HG03135 (cell line): ENCODE results near the gene TXNDC9.
A peak's percentile ranks its signal among the peaks of the same experiment; 100 is the strongest.
"Not testable (repeated sequence)": the region's sequence is repeated elsewhere in the genome, so short reads cannot be mapped to it uniquely, and the experiment has no call there.

Source experiments
- ATAC-seq: cut with Tn5 transposase; IDR thresholded peaks from one replicate; pipeline ENCODE4 v1.9.1; 2021; ENCODE audit warnings: mild to moderate bottlenecking, moderate library complexity; ENCODE audit not compliant: unreplicated experiment

TXNDC9 gene

GRCh38 chr2:99335911-99336803, at the start of gene TXNDC9:
Gene TXNDC9, minus strand, starts transcription at chr2:99336333. Its CDS starts 3,123 bp downstream, at chr2:99333210.
- peak; percentile 73 for ATAC-seq

GRCh38 chr2:99382143-99382542, 46.0 kb upstream of the TXNDC9 start:
- ATAC-seq: no peak

- no peak for ATAC-seq
These were observed 44.4 kb upstream of the TXNDC9 start for GRCh38 chr2:99380376-99381010.

GRCh38 chr2:99377879-99378278, 41.7 kb upstream of the TXNDC9 start:
- ATAC-seq: no peak

GRCh38 chr2:99376254-99376864, 40.2 kb upstream of the TXNDC9 start:
- no peak for ATAC-seq

- ATAC-seq: no peak
These were observed 38.6 kb upstream of the TXNDC9 start for GRCh38 chr2:99374747-99375146.

GRCh38 chr2:99373144-99373543, 37.0 kb upstream of the TXNDC9 start:
- no peak for ATAC-seq

- not testable (repeated sequence) for ATAC-seq
These were observed 32.7 kb upstream of the TXNDC9 start for GRCh38 chr2:99368854-99369253.

GRCh38 chr2:99365661-99366060, 29.5 kb upstream of the TXNDC9 start:
- ATAC-seq: no peak

GRCh38 chr2:99356853-99357252, 20.7 kb upstream of the TXNDC9 start:
- no peak for ATAC-seq

GRCh38 chr2:99354825-99355224, 18.7 kb upstream of the TXNDC9 start:
- not testable (repeated sequence) for ATAC-seq

GRCh38 chr2:99354070-99354469, 17.9 kb upstream of the TXNDC9 start:
- ATAC-seq: no peak

GRCh38 chr2:99350194-99350593, 14.1 kb upstream of the TXNDC9 start:
- no peak for ATAC-seq

GRCh38 chr2:99348173-99348572, 12.0 kb upstream of the TXNDC9 start:
- ATAC-seq: no peak

GRCh38 chr2:99346218-99346617, 10.1 kb upstream of the TXNDC9 start:
- ATAC-seq: no peak

GRCh38 chr2:99345446-99345845, 9.3 kb upstream of the TXNDC9 start:
- not testable (repeated sequence) for ATAC-seq

- ATAC-seq: no peak
These were observed 6.4 kb upstream of the TXNDC9 start for GRCh38 chr2:99342536-99342935.

GRCh38 chr2:99340669-99341236, 4.6 kb upstream of the TXNDC9 start:
- ATAC-seq: no peak

- no peak for ATAC-seq
These were observed 2.0 kb upstream of the TXNDC9 start for GRCh38 chr2:99338029-99338585.

GRCh38 chr2:99337113-99338028, 1.2 kb upstream of the TXNDC9 start, which contains the start of gene EIF5B:
Gene EIF5B, plus strand, starts transcription at chr2:99337389. Its CDS starts 166 bp downstream, at chr2:99337555.
- peak; percentile 57 for ATAC-seq
